Hematopoietic multipotent progenitor cell treated with erythropoietin and hydrocortisone succinate and interleukin-3 and kit ligand, for 15 days (in vitro differentiated cells): ENCODE measurements around the gene GPANK1.

Source experiments
- DNase-seq: peaks from one replicate; pipeline ENCODE4 v3.0.0-alpha.2; 2015; ENCODE audit warnings: low spot score

The GPANK1 gene

DNA sequence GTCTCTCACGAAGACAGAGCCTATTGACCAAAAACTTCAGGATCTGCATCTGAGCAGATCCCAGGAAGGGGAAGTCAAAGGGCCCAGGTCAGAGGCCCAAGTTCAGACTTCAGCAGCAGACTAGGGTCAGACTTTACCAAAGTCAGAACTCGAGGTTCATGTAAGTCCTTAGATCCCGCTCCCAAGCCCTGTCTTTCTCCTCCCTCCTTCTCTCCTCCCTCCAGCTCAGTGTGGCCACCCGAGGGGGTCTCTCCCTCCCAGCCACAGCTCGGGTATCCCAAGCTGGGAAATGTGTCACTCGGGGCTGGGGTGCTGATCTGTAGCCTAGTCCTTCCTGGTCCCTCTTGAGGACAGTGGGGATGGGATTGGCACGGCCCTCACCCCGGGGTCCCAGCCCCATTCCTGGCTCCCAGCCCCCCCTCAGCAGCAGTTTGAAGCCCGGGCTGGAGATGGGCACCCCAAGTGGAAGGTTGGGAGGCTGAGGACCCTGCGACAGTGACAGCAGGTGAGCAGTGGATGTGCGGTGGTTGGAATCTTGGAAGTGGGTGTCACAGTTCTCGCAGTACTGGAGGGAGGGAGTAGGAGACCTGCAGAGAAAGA, 2.6 kb downstream of the GPANK1 start:
- DNase-seq, result no peak

DNA sequence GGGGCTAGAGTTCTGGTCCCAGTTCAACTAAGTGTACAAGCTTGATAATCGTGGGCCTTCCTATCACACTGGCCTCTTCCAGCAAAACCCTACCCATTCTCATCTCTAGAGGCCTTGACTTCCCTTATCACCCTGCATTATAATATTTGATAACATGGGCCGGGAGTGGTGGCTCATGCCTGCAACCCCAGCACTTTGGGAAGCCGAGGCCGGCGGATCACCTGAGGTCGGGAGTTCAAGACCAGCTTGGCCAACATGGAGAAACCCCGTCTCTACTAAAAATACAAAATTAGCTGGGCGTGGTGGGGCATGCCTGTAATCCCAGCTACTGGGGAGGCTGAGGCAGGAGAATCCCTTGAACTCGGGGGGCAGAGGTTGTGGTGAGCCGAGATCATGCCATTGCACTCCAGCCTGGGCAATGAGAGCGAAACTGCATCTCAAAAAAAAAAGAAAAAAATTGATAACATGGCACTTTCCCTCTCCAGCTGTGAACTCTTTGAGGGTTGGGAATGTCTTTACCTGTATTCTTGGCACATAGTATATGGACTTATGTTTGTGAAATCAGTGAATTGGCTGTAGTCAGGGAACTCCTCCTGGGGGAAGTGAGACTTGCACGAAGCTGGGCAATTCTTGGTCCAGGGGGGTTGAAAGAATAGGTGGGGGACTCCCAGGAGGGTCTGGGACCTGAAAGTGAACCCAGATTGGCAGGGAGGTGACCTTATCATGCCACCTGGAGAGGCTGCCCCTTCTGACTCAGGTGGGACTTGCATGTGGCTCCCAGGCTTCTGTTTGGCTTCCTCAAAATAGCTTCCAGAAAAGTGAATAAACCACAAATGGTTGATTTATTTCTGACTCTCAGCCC, 3.3 kb downstream of the GPANK1 start:
- no peak for DNase-seq

DNA sequence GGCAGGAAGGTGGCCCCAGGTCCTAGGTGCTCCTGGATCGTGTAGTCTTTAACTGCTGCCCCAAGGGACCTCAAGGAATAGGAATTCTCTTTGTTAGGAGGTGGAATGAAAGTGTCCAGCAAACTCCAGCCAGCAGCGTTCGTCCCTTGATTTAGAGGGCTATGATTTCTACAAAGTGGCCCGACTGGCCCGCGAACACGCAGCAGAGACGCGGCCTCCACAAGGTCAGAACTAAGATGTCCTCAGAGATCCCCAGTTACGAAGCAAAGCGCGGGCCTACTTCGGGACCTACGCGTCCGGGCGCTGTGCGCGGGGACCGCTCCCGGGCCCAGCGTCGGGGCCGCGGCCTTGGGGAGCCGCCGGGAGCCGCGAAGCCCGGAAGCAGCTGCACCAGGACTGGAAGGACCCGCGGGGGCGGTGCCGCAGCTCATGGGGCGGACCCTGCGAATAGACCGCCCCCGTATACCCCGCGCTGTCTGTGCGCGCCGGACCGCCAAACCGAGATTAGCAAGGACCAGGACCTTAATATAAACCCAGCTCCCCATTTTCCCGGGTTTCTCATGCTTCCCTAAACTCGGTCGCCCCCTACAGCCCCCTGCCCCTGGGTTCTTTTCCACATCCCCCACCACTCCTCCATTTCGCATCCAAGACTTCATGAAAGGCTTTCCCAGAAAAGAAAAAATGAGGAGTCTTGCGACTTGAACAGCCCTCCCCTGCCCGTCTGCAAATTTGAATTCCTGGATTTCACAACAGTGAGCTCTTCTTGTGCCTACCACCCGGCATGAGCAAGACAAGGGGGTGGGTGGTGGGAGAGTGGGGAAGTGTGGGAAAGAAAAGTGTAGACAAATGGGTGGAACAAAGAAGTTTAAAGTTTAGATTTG, 4.2 kb downstream of the GPANK1 start, which contains the start of gene C6orf47:
Gene C6orf47, minus strand, starts transcription at position 398 of the 881 bp plus-strand sequence. CDS start 831 bp downstream, outside the sequence.
- peak; percentile 80 for DNase-seq

DNA sequence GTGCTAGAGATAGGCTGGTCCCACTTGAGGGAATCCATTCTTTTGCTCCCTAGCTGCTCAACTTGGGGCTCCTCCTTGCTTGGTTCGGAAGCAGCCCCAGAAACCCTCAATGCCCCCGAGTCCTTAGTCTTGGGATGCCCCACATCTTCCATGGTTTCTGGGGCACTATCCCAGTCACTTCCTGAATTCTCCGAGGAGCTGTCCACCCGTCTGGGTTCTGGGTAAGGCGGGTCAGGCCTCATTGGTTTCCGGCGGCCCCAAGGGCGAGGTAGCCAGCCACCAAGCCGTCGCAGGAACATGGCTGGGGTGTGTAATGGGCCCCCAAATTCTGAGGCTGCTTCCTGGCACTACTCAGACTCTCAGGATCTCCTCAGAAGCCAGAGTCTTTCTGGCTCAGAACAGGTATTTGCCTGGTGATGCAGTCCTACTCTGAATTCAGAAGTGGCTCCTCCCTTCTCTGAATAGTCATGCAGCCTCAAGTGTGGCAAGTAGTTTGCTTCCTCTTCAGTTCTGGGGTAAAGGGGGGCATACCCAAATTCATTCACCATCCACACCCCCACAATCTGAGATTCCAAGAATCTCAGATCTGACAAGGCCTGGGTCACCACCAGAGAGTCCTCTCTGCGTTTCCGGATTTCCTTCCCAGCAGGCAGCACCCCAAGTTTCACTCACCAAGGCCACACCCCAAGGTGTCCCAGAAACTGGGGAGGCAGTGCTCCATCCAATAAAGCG, 5.0 kb downstream of the GPANK1 start:
- peak; percentile 33 for DNase-seq

DNA sequence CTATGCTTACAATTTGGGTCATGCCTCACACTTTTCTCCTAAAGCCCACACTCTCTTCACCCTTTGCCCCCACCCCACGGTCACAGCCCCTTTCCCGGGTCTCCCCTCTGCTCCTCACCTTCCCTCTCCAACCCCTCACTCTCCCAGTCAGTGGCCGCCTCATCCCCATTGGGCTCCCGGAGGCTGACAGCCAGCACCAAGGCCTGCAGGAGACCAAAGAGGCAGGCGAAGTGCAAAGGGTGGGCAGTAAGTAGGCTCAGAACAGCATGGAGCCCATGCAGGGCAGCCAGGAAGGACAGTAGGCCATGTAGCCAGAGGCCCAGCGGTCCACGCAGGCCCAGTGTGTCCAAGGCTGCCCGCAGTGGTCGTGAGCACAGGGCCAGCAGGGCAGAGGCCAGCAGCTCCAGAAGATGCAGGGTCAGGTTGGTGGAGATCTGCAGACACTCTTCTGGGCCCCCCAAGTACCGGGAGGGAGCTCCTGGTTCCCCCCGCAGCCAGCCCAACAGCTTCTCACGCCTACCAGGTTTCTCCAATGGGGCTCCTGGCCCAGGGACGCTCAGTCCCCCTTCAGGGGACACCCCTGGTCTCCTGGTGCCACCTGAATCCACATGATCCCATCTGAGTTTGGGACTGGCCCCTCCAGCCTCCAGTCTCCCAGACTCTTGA, 5.7 kb downstream of the GPANK1 start:
- DNase-seq, result no peak

DNA sequence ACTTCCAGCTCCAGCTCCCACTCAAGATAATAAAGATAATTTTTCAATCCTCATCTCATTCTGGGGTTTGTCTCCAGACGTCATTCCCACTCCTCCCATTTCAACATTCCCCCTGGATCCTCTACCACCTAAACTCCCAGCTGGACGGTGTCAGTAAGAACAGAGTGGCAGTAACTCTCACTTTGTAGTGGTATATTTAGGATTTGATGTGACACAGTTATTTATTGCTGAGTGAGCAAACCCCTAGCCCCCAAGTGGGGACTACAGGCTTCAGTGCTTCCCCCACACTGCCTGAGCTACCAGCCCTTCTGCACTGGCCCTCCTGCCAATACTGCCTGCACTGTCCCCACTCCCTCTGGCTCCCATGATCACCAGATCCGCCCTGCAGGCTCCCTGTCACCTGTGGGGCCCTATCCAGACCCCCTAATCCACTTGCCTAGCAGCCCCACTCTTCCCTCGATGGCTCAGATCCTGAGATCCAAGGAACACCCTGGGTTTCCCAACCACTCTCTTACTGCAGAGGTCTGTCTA, 6.6 kb downstream of the GPANK1 start:
- DNase-seq, result no peak

DNA sequence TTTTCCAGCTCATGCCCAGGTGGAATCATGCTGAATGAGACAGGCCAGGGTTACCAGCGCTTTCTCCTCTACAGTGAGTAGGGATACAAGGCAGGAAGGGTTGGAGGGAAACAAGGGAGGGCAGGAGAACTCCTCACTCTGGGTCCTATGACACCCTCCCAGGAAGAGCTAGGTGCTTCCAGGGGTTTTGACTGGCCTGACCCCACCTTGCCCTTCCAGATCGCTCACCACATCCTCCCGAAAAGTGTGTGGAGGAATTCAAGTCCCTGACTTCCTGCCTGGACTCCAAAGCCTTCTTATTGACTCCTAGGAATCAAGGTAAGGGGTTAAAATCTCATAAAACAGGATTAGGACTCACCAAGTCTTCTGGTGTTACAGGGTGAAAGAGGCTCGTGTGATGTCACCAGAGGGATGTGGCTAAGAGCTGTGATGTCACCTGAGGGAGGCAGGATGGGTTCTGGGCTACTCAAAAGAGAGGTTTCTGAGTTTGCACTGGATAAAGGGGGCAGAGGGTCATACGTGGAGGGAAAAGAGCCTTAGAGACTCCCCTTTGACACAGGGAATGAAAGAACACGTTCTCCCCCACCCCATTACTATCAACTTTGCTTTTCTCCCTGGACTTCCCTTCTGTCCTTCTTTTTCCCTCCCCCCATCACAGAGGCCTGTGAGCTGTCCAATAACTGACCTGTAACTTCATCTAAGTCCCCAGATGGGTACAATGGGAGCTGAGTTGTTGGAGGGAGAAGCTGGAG, 7.2 kb downstream of the GPANK1 start:
- no peak for DNase-seq

DNA sequence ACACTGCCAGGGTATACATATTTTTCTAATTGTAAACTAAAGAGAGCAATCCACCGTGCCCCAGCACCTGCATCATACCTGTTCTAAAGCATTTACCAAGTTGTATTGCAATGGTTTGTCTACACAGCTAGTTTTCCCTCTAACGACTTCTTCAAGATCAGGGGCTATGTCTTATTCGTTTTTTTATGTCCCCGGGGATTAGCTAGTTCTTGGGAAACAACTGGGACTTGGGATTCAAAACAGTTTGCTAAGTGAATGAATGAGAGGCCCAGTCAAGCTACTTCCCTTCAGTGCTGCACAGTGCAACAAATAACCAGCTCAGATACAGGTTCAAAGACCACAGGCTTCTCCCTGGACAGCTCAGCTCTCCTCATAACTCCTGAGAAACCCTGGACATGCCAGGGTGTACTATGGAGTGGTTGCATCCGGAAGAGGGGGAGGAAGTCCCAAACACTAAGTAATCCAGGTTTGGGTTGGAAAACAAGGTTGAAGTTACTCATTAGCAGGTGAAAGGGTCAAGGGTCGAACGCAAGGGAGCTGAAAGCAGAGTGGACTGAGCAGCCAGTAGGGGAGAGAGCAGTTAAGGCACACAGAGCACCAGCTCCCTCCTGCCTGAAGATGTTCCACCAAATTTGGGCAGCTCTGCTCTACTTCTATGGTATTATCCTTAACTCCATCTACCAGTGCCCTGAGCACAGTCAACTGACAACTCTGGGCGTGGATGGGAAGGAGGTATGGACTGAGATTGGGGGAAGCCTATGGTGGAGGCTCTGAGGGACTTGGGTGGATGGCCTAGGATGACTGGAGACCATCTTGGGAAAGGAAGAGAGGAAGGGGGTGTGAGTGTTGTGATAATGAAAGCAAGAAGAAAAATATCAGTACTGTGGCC, 9.2 kb downstream of the GPANK1 start, which contains the start of gene APOM:
Gene APOM, plus strand, starts transcription at position 546 of the 889 bp plus-strand sequence. Its CDS starts 73 bp downstream, at position 619.
- DNase-seq, result no peak

DNA sequence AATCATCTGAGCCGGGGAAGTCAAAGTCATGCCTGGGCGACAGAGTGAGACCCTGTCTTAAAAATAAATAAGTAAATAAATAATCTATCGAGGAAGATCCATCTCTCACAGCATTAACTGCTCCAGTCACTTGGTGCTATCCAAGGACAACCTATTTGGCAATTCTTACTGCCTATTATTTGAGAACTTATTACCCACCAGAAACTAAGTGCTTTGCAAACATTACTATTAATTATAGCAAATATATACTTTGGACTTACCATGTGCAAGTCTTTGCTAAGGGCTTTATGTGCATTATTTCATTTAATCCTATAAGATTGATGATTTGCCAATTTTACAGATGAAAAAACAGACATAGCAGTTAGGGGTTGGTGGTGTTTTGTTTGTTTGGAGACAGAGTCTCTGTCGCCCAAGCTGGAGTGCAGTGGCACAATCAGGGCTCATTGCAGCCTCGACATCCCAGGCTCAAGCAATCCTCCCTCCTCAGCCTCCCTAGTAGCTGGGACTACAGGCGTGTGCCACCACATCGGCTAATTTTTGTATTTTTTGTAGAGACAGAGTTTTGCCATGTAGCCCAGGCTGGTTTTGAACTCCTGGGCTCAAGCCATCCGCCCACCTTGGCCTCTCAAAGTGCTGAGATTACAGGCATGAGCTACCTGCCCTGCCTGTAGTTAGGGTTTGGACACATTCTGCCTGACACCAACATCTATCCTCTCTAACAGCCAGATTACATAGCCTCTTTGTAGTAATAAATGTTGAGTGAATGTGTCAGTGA, 10.0 kb downstream of the GPANK1 start:
- DNase-seq, result no peak

DNA sequence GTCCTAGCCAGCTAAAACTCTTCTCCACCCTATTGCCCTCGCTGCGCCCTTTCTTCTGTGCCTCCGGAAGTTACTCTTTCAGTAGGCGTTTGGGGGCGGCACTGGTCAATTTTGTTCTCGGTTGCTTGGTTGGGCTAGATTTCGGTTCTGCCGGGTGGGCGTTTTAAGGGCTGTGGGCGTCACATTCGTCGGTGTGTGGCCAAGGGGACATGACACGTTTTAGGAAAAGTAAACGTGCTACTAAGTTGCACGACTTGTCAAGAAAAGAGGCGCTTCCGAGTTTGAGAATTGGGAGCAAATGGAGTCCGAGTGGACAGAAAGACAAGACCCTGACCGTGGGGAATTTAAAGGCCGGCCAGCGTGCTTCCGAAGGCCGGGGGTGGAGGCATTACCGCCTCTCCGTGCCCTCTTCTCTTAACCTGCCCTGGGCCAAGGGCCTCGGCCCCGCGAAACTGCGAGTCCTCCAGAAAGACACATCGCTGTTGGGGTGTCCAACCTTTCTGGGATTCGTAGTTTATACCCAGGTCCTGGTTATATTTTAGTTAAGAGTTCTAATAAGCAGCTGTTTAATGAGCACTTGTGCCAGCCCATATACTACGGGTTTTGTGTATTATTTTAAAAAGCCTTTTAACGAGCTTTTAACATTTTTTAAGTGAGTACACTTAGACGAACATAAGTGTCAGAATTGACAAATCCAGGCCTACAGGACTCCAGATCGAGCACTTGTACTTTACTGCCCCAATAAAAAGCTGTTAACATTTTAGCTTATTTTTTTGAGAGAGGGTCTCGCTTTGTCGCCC, 11.7 kb downstream of the GPANK1 start:
- DNase-seq, result no peak

DNA sequence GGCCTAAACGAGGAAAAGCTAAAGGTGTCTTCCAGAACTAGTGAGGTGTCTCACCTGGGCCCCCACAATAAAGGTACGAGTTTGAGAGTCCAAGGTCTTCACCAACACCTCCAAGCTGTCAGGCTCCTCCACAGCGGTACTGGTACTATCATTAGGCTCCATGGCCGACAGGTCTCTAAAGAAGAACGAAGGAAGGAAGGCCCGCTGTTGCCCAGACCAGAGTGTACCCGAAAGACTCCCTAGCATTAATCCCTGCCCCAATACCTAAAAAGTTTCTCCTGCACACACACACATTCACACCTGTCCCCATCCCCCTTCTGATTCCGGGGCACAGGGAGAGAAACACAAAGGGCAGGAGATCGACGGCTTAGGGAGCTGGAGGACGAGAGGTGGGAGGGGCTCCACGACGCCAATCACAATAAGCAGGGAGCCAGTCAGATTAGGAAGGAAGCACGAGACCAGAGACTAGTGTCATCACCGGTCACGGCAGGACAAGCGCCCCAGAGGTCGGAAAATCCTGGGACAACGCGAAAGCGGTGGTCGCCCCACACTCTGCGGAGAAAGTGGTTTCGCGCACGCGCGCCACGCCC, 13.1 kb downstream of the GPANK1 start:
- DNase-seq, result peak; percentile 14

DNA sequence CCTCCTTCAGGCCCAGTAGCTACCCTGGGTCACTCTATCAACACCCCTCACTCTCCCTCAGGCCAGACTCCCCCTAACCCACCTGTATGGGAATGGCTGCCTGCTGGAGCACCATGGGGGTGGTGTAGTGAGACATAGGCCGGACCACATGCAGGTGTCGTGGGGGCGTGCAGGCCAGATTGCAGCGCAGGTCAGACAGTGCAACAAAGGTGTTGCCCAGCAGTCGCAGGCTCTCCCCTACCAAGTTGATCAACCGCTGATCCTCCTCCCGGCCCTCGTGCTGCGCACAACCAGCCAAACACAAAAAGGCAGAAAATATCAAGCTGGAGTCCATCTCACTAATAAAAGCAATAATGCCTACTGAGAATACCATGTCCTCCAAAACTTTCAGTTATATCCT, 19.5 kb downstream of the GPANK1 start:
- no peak for DNase-seq

DNA sequence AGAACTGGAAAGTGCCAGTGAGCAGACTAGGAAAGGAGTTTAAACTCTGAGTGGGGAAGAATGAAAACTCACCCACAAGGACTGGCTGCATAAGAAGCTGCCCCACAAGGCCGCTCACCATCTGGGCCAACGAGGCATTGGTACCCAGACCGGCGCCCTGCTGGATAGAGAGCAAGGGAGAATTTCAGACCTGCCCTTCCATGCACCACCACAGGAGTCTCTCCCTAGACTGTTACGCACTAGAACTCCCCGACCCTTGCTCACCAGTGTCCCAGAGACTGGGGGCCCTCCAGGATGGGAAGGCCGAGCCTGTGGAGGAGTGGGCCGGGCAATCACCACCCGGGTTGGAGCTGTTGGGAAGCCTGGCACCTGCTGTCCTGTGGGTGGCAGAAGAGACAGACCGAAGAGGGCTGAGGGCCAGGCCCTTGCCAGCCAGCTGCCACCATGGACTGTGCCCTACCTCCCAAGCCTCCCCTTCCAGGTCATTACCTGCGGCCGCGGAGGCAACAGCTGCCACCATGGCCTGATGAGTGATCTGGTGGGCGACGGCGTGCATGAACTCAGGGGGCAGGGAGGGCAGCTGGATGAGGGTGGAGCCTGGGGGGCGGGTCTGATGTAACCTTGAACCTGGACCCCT, 20.9 kb downstream of the GPANK1 start:
- DNase-seq, result no peak

DNA sequence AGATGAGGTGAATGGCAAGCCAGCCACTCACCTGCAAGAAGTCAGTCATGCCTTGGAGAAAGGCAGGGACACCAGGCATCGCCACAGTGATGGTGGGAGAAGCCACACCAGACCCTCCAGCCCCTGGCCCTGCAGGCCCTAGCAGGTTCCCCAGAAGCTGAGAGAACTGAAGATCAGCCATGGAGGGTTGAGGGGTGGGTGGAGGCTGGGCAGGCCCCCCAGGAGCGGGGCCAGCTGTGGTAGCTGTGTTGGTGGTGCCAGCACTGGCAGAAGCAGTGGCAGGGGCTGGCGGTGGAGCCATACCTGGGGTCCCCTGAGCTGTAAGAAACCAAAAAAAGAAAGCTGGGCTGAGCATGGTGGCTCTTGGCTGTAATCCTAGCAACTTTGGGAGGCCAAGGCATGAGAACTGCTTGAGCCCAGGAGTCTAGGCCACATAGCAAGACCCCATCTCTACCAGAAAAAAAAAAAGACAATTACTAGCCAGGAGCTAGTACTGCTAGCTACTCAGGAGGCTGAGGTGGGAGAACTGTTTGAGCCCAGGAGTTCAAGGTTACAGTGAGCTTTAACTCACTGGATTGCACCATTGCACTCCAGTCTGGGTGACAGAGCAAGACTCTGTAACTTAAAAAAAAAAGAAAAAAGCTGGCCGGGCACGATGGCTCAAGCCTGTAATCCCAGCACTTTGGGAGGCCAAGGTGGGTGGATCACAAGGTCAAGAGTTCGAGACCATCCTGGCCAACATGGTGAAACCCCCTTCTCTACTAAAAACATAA, 21.8 kb downstream of the GPANK1 start:
- DNase-seq, result no peak

DNA sequence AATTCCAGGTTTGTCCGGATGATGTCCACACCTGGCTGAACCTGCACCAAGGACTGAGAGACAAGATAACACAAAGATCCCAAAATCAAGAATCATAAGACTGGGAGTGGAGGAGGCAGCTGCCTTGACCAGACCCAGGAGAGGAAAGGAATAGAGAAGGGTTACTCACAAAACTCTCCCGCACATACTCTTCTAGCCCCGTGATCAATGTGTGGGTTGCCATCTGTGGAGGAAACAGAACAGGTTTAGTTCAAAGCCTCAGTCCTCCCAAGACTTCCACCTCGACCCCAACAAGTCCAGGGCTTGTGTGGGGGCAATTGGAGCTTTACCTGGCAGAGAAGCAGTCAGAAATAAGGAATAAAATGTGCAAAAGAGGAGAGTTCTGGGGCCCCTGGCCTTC, 23.4 kb downstream of the GPANK1 start:
- no peak for DNase-seq

DNA sequence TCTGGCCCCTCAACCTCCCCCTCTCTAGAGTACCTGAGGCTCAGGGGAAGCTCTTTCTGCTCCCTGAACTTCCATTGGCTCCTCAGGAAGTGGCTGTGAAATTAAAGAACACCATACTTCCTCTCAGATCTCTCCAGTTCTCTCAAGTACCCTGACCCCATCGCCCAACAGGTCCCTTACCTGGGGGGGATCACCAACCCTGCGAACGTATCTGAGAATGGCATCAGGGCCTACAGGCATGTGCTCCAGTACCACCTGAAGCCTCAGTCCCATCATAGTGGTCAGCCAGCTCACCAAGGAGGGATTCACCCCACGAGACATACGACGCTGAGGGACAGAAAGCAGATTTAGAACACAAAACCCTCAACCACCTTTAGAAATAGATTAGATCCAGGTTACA, 24.2 kb downstream of the GPANK1 start:
- DNase-seq, result no peak
